Measurements from ENCODE around the gene TNFRSF25.

The TNFRSF25 gene

GRCh38 chr1:6418668-6419396 is 47.1 kb downstream of the TNFRSF25 start:
- no peak for DNase-seq (ENCODE audit: low read depth)

- DNase-seq (ENCODE audit: low read depth) = no peak
Measured at GRCh38 chr1:6417961-6418667, 47.9 kb downstream of the TNFRSF25 start.

- DNase-seq (ENCODE audit: low read depth) = no peak
Measured at GRCh38 chr1:6416906-6417305, 49.1 kb downstream of the TNFRSF25 start.

GRCh38 chr1:6416295-6416656 is 49.7 kb downstream of the TNFRSF25 start:
- DNase-seq (ENCODE audit: low read depth) = no peak

- no peak for DNase-seq (ENCODE audit: low read depth)
Measured at GRCh38 chr1:6414881-6415626, 50.9 kb downstream of the TNFRSF25 start.

- DNase-seq (ENCODE audit: low read depth) = no peak
Measured at GRCh38 chr1:6414443-6414844, 51.5 kb downstream of the TNFRSF25 start.

DNA sequence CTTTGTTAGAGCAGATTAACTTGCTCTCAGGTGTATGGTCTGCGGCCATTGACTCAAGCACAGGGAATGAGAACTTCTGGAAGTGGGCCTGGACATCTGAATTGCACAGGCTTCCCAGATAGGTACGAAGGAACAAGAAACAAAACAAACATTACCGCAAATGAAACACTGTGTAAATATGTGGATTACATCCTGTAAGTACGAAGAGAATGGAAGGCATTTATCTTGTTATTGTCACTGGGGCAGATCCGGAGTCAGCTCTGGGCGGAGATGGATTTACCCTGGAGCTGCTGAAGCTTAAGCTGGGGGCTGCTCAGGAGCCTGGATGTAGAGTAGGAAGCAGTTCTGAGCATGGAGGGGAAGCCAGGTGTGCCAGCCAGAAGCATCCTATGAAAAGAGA is 53.1 kb downstream of the TNFRSF25 start:
- no peak for DNase-seq (ENCODE audit: low read depth)
